ENCODE data around the gene NAAA. TPM values are rescaled to one million over a fixed set of nuclear protein-coding genes. Genes with fewer than 3 reads are reported as not detected.
"Not testable (repeated sequence)": the region's sequence is repeated elsewhere in the genome, so short reads cannot be mapped to it uniquely, and the experiment has no call there.

NAAA gene
- polyA plus RNA-seq, 3 donors, result 170 to 308 (median 231) TPM

DNA sequence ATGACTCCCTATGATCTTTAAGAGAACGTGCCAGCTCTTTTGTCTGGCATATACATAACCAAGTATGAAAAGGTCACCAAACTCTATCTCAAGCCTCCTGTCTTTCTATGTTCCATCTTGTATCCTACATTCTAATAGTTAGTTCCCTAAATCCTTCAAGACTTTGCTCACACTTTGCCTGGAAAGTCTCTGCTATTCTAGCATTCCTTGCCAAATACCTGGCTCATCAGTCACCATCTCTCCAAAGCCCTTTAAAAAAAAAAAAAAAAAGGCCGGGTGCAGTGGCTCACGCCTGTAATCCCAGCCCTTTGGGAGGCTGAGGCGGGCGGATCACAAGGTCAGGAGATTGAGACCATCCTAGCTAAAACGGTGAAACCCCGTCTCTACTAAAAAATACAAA, 17.7 kb upstream of the NAAA start:
- H3K4me1 Mint-ChIP-seq; DNase-seq; H3K9me3 Mint-ChIP-seq; H3K9ac ChIP-seq (ENCODE audit: insufficient read depth, low read length, poor library complexity, severe bottlenecking); H3K27me3 ChIP-seq (ENCODE audit: control insufficient read depth in 2 of 2, insufficient read depth in 2 of 2, low read length in 2 of 2); H3K27me3 Mint-ChIP-seq (ENCODE audit: low read depth in 3 of 3); H3K4me3 ChIP-seq (replicated peaks in 1 of 3; ENCODE audit: low read depth in 2 of 3, low read length in 3 of 3); H3K79me2 ChIP-seq (ENCODE audit: insufficient read depth, low read length); H3K4me1 ChIP-seq (ENCODE audit: control insufficient read depth in 1 of 2, insufficient read depth in 2 of 2, low read length in 2 of 2); H3K4me3 Mint-ChIP-seq; H4K20me1 ChIP-seq (ENCODE audit: insufficient read depth, low read length); H3K9me3 ChIP-seq (replicated peaks in 1 of 2; ENCODE audit: control insufficient read depth in 1 of 2, insufficient read depth in 1 of 2, low read length in 2 of 2); H2AFZ ChIP-seq (ENCODE audit: insufficient read depth, low read depth, low read length, poor library complexity, severe bottlenecking); H3K27ac ChIP-seq (ENCODE audit: low read depth in 1 of 2, low read length in 2 of 2); H3K4me2 ChIP-seq (replicated peaks; ENCODE audit: extremely low read depth, low read length, poor library complexity, severe bottlenecking); intact Hi-C loops (cut with micrococcal nuclease): not testable (repeated sequence)
- H3K27ac Mint-ChIP-seq, result peak overlapping the region in 1 of 7 donors; percentile 9
- peaks cover 87 to 96% of the 10 kb centered on the region in 2 donors for H3K36me3 Mint-ChIP-seq
- WGBS (ENCODE audit: insufficient coverage), result 100% methylated on average over 1 of the region's 7 CpGs
- H3K36me3 ChIP-seq (replicated peaks in 1 of 2; ENCODE audit: control insufficient read depth in 1 of 2, insufficient read depth in 2 of 2, low read length in 2 of 2), result peaks cover 68 to 99% of the 10 kb centered on the region in 2 donors

DNA sequence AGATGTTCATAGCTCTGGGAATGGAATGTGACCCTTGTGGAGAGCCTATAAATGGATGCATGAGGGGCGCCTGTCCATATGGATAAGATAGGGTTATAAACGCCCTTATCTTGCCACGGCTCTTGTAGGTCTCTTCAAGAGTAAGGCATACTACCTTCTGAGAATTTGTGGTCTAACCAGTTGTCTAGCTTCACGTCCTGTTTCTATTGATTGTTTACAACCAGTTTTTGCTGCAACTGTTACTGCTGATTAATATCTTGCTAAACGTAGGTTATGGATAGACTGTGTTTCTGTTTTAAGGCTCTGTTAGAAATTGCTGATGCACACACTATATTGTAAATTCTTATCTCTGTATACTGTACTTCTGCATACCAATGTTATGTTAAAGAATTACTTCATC, 14.0 kb upstream of the NAAA start:
- H3K9me3 Mint-ChIP-seq; H3K79me2 ChIP-seq (ENCODE audit: insufficient read depth, low read length); H3K4me1 ChIP-seq (ENCODE audit: control insufficient read depth in 1 of 2, insufficient read depth in 2 of 2, low read length in 2 of 2); H3K9ac ChIP-seq (ENCODE audit: insufficient read depth, low read length, poor library complexity, severe bottlenecking); DNase-seq; H3K4me2 ChIP-seq (replicated peaks; ENCODE audit: extremely low read depth, low read length, poor library complexity, severe bottlenecking); H3K27me3 Mint-ChIP-seq (ENCODE audit: low read depth in 3 of 3); H2AFZ ChIP-seq (ENCODE audit: insufficient read depth, low read depth, low read length, poor library complexity, severe bottlenecking); H3K9me3 ChIP-seq (replicated peaks in 1 of 2; ENCODE audit: control insufficient read depth in 1 of 2, insufficient read depth in 1 of 2, low read length in 2 of 2); H3K27me3 ChIP-seq (ENCODE audit: control insufficient read depth in 2 of 2, insufficient read depth in 2 of 2, low read length in 2 of 2); intact Hi-C loops (cut with micrococcal nuclease); H4K20me1 ChIP-seq (ENCODE audit: insufficient read depth, low read length); H3K4me3 Mint-ChIP-seq; H3K4me3 ChIP-seq (replicated peaks in 1 of 3; ENCODE audit: low read depth in 2 of 3, low read length in 3 of 3); H3K27ac ChIP-seq (ENCODE audit: low read depth in 1 of 2, low read length in 2 of 2); H3K4me1 Mint-ChIP-seq: not testable (repeated sequence)
- peaks cover 83 to 95% of the 10 kb centered on the region in 2 donors for H3K36me3 Mint-ChIP-seq
- H3K36me3 ChIP-seq (replicated peaks in 1 of 2; ENCODE audit: control insufficient read depth in 1 of 2, insufficient read depth in 2 of 2, low read length in 2 of 2), result peaks cover 81 to 100% of the 10 kb centered on the region in 2 donors
- peak overlapping the region in 1 of 7 donors; percentile 63 for H3K27ac Mint-ChIP-seq
- WGBS (ENCODE audit: insufficient coverage), result no CpG with 5 or more reads among the region's 5 CpGs

DNA sequence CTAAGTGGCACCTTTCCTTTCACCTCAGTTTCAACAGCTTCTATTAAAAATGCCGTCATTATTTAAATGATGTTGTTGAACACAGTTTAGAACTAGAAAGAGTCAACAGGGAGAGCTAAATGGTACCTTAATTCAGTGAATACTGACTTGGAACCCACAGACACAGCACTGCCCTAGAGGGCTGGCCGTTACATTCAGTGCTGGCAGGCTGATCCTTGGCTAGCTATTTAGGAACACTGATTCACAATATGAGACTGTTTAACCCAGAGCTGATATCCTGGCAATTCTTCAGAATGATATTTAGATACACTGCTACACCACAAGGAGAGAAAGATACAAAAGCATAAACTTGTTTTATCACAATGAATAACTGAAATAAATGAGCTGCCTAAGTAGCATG, 12.7 kb upstream of the NAAA start:
- Mint-ChIP-seq H3K27ac (peak overlapping the region in 2 of 7 donors; percentile 44 to 61), H3K4me3 (no peak overlapping the region), H3K9me3 (no peaks in the 10 kb centered on the region), H3K27me3 (ENCODE audit: low read depth in 3 of 3) (no peaks in the 10 kb centered on the region), H3K36me3 (peaks cover 84 to 93% of the 10 kb centered on the region in 2 donors), H3K4me1 (no peaks in the 10 kb centered on the region)
- WGBS (ENCODE audit: insufficient coverage), result 100% methylated on average over 1 of the region's 2 CpGs
- intact Hi-C loops (cut with micrococcal nuclease), result no loop called here
- H3K4me1 ChIP-seq (ENCODE audit: control insufficient read depth in 1 of 2, insufficient read depth in 2 of 2, low read length in 2 of 2), result no peaks in the 10 kb centered on the region
- no peak overlapping the region for H3K4me3 ChIP-seq (replicated peaks in 1 of 3; ENCODE audit: low read depth in 2 of 3, low read length in 3 of 3)
- no peak overlapping the region for H3K9ac ChIP-seq (ENCODE audit: insufficient read depth, low read length, poor library complexity, severe bottlenecking)
- H3K79me2 ChIP-seq (ENCODE audit: insufficient read depth, low read length), result no peaks in the 10 kb centered on the region
- peak overlapping the region in 1 of 2 donors; percentile 4 for H3K27ac ChIP-seq (ENCODE audit: low read depth in 1 of 2, low read length in 2 of 2)
- H3K36me3 ChIP-seq (replicated peaks in 1 of 2; ENCODE audit: control insufficient read depth in 1 of 2, insufficient read depth in 2 of 2, low read length in 2 of 2), result peaks cover 86 to 100% of the 10 kb centered on the region in 2 donors
- no peak overlapping the region for H3K4me2 ChIP-seq (replicated peaks; ENCODE audit: extremely low read depth, low read length, poor library complexity, severe bottlenecking)
- no peak overlapping the region for H2AFZ ChIP-seq (ENCODE audit: insufficient read depth, low read depth, low read length, poor library complexity, severe bottlenecking)
- H3K27me3 ChIP-seq (ENCODE audit: control insufficient read depth in 2 of 2, insufficient read depth in 2 of 2, low read length in 2 of 2), result no peaks in the 10 kb centered on the region
- no peak for TF ChIP-seq CTCF (IDR thresholded peaks at IDR 0.05)
- H4K20me1 ChIP-seq (ENCODE audit: insufficient read depth, low read length), result no peaks in the 10 kb centered on the region
- no peak for DNase-seq
- H3K9me3 ChIP-seq (replicated peaks in 1 of 2; ENCODE audit: control insufficient read depth in 1 of 2, insufficient read depth in 1 of 2, low read length in 2 of 2), result no peaks in the 10 kb centered on the region
